Measurements from ENCODE around the gene HSD11B1. TPM values are rescaled to one million over a fixed set of nuclear protein-coding genes. Genes with fewer than 3 reads are reported as not detected.

Gene HSD11B1
- polyA plus RNA-seq, 1 donor: not detected

GRCh38 chr1:209756615-209757445 is 52.2 kb downstream of the HSD11B1 start:
- no peak for DNase-seq

- DNase-seq: no peak
Observed at GRCh38 chr1:209758400-209758799, 53.8 kb downstream of the HSD11B1 start.

- DNase-seq: no peak
Observed at GRCh38 chr1:209759829-209760359, 55.2 kb downstream of the HSD11B1 start.

GRCh38 chr1:209761011-209761635 is 56.5 kb downstream of the HSD11B1 start:
- DNase-seq: no peak

GRCh38 chr1:209766051-209766450 is 61.4 kb downstream of the HSD11B1 start:
- DNase-seq: no peak

- DNase-seq: no peak
Observed at GRCh38 chr1:209767096-209767495, 62.5 kb downstream of the HSD11B1 start.

GRCh38 chr1:209767706-209768105 is 63.1 kb downstream of the HSD11B1 start:
- DNase-seq: no peak

- DNase-seq: no peak
Observed at GRCh38 chr1:209768354-209768774, 63.7 kb downstream of the HSD11B1 start.

GRCh38 chr1:209769171-209769904 is 64.7 kb downstream of the HSD11B1 start:
- peak; percentile 26 for DNase-seq

GRCh38 chr1:209769971-209770370 is 65.3 kb downstream of the HSD11B1 start:
- DNase-seq: no peak

- DNase-seq: no peak
Observed at GRCh38 chr1:209770636-209771415, 66.2 kb downstream of the HSD11B1 start.

- no peak for DNase-seq
Observed at GRCh38 chr1:209772126-209772525, 67.5 kb downstream of the HSD11B1 start.

- no peak for DNase-seq
Observed at GRCh38 chr1:209774592-209774991, 69.9 kb downstream of the HSD11B1 start.

- DNase-seq: no peak
Observed at GRCh38 chr1:209775678-209776077, 71.0 kb downstream of the HSD11B1 start.

- no peak for DNase-seq
Observed at GRCh38 chr1:209777587-209777986, 72.9 kb downstream of the HSD11B1 start.

- no peak for DNase-seq
Observed at GRCh38 chr1:209778102-209778501, 73.5 kb downstream of the HSD11B1 start.

GRCh38 chr1:209780268-209780667 is 75.6 kb downstream of the HSD11B1 start:
- DNase-seq: no peak

GRCh38 chr1:209783386-209783785 is 78.7 kb downstream of the HSD11B1 start:
- no peak for DNase-seq
